GM19023 (cell line): ENCODE results near the gene NR2F2.
"Not testable (repeated sequence)": the region's sequence is repeated elsewhere in the genome, so short reads cannot be mapped to it uniquely, and the experiment has no call there.

Experiments
- ATAC-seq: cut with Tn5 transposase; IDR thresholded peaks from one replicate; pipeline ENCODE4 v1.9.1; 2021; ENCODE audit warnings: mild to moderate bottlenecking, moderate library complexity; ENCODE audit not compliant: unreplicated experiment

Gene NR2F2

GRCh38 chr15:96365781-96366525, 35.5 kb downstream of the NR2F2 start:
- no peak for ATAC-seq

GRCh38 chr15:96366526-96366877, 36.0 kb downstream of the NR2F2 start:
- no peak for ATAC-seq

- ATAC-seq = no peak
Measured at GRCh38 chr15:96367311-96368200, 37.1 kb downstream of the NR2F2 start.

- ATAC-seq = no peak
Measured at GRCh38 chr15:96369351-96369750, 38.9 kb downstream of the NR2F2 start.

- no peak for ATAC-seq
Measured at GRCh38 chr15:96369825-96370621, 39.5 kb downstream of the NR2F2 start.

GRCh38 chr15:96372554-96372953, 42.1 kb downstream of the NR2F2 start:
- ATAC-seq = no peak

GRCh38 chr15:96374499-96374898, 44.0 kb downstream of the NR2F2 start:
- no peak for ATAC-seq

- ATAC-seq = not testable (repeated sequence)
Measured at GRCh38 chr15:96379592-96379991, 49.1 kb downstream of the NR2F2 start.

- ATAC-seq = no peak
Measured at GRCh38 chr15:96381463-96381862, 51.0 kb downstream of the NR2F2 start.

- no peak for ATAC-seq
Measured at GRCh38 chr15:96385195-96385594, 54.7 kb downstream of the NR2F2 start.

GRCh38 chr15:96388673-96389072, 58.2 kb downstream of the NR2F2 start:
- no peak for ATAC-seq
